ENCODE results near the gene HOXC12.

The HOXC12 gene

GRCh38 chr12:53975064-53975471 lies 20.4 kb downstream of the HOXC12 start:
- peak; percentile 68 for DNase-seq
- H4K20me1 ChIP-seq (ENCODE audit: insufficient read depth, low read length): no peaks in the 10 kb centered on the region; the same call in 1 of the 2 replicates
- H3K36me3 ChIP-seq (replicated peaks; ENCODE audit: insufficient read depth, low read length): no peaks in the 10 kb centered on the region
- no peak overlapping the region for H3K9ac ChIP-seq (ENCODE audit: low read length)
- TF ChIP-seq EZH2phosphoT487 (IDR thresholded peaks at IDR 0.05; ENCODE audit: low read length): no peak
- no peak for TF ChIP-seq EZH2 (optimal IDR thresholded peaks at IDR 0.05; ENCODE audit: low read depth, low read length)
- TF ChIP-seq, protein P1, sequence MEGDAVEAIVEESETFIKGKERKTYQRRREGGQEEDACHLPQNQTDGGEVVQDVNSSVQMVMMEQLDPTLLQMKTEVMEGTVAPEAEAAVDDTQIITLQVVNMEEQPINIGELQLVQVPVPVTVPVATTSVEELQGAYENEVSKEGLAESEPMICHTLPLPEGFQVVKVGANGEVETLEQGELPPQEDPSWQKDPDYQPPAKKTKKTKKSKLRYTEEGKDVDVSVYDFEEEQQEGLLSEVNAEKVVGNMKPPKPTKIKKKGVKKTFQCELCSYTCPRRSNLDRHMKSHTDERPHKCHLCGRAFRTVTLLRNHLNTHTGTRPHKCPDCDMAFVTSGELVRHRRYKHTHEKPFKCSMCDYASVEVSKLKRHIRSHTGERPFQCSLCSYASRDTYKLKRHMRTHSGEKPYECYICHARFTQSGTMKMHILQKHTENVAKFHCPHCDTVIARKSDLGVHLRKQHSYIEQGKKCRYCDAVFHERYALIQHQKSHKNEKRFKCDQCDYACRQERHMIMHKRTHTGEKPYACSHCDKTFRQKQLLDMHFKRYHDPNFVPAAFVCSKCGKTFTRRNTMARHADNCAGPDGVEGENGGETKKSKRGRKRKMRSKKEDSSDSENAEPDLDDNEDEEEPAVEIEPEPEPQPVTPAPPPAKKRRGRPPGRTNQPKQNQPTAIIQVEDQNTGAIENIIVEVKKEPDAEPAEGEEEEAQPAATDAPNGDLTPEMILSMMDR (IDR thresholded peaks at IDR 0.05; ENCODE audit: low read length): no peak
- H3K9me3 ChIP-seq (replicated peaks; ENCODE audit: insufficient read depth, low read length): no peaks in the 10 kb centered on the region
- peaks cover 4% of the 10 kb centered on the region; the same call in 1 of the 2 replicates for H3F3A ChIP-seq (ENCODE audit: insufficient read depth, low read length)
- no peak overlapping the region for H3K27ac ChIP-seq (ENCODE audit: low read length)
- H3K27me3 ChIP-seq (replicated peaks; ENCODE audit: insufficient read depth, low read length): peaks cover 96% of the 10 kb centered on the region
- H3K4me2 ChIP-seq (ENCODE audit: low read depth, low read length): peak overlapping the region; percentile 83
- no peak overlapping the region for H2AFZ ChIP-seq (ENCODE audit: low read length)
- peak overlapping the region; percentile 27; the same call in 1 of the 2 replicates for H3K4me3 ChIP-seq (ENCODE audit: low read length)
- H3K4me1 ChIP-seq (ENCODE audit: low read length): peaks cover 5% of the 10 kb centered on the region; the same call in 1 of the 2 replicates
- H3K9me2 ChIP-seq (replicated peaks; ENCODE audit: insufficient read depth, low read length): no peaks in the 10 kb centered on the region
- H3K79me2 ChIP-seq (ENCODE audit: low read length): no peaks in the 10 kb centered on the region

DNA sequence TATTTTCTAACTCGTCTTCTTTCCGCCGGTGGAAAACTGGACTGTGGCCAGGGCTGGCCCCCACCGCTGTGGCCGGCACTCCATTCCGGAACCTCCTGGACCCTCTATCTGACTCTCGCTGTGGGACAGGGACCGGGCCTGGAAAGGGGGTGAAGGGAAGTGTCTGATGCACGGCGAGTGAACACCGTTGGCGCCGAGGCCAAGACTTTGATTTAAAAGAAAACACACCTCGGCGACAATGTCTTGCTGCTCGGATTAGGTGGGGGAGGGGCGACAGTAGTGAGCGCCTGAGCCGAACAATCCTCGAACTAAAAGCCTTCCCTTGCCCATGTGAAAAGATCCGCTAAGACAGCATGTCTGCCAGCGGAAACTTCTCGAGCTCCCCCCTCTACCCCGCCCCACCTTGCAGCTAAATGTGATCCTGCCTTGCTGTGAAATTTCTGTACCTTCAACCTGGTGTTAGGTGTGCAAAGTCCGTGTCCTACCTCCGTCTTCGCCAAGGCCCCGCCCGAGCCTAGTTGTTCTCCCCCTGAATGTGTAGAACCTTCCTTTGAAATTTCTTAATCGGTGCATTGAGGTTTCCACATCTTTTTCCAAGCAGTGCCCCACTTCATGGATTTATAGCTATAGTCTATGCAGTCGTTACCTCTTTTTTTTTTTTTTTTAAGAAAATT lies 20.9 kb downstream of the HOXC12 start:
- Histone ChIP-seq H3K4me2 (ENCODE audit: low read depth, low read length) (peak overlapping the region; percentile 83; the same call in 1 of the 2 replicates), H2AFZ (ENCODE audit: low read length) (no peak overlapping the region), H3K9me3 (replicated peaks; ENCODE audit: insufficient read depth, low read length) (no peaks in the 10 kb centered on the region), H3K4me3 (ENCODE audit: low read length) (peak overlapping the region; percentile 46; the same call in 1 of the 2 replicates), H3K4me1 (ENCODE audit: low read length) (peaks cover 5% of the 10 kb centered on the region; the same call in 1 of the 2 replicates), H3K27me3 (replicated peaks; ENCODE audit: insufficient read depth, low read length) (peaks cover 96% of the 10 kb centered on the region), H3F3A (ENCODE audit: insufficient read depth, low read length) (peaks cover 4% of the 10 kb centered on the region; the same call in 1 of the 2 replicates), H3K36me3 (replicated peaks; ENCODE audit: insufficient read depth, low read length) (no peaks in the 10 kb centered on the region), H3K9me2 (replicated peaks; ENCODE audit: insufficient read depth, low read length) (no peaks in the 10 kb centered on the region), H3K79me2 (ENCODE audit: low read length) (no peaks in the 10 kb centered on the region), H3K27ac (ENCODE audit: low read length) (no peak overlapping the region), H3K9ac (ENCODE audit: low read length) (no peak overlapping the region), H4K20me1 (ENCODE audit: insufficient read depth, low read length) (no peaks in the 10 kb centered on the region; the same call in 1 of the 2 replicates)
- DNase-seq: no peak
- TF ChIP-seq, protein P1 (IDR thresholded peaks at IDR 0.05; ENCODE audit: low read length): no peak
- no peak for TF ChIP-seq EZH2 (optimal IDR thresholded peaks at IDR 0.05; ENCODE audit: low read depth, low read length)

- no peaks in the 10 kb centered on the region for H3K9me2 ChIP-seq (replicated peaks; ENCODE audit: insufficient read depth, low read length)
- H3K36me3 ChIP-seq (replicated peaks; ENCODE audit: insufficient read depth, low read length): no peaks in the 10 kb centered on the region
- H3F3A ChIP-seq (ENCODE audit: insufficient read depth, low read length): peaks cover 4% of the 10 kb centered on the region; the same call in 1 of the 2 replicates
- no peak for TF ChIP-seq EZH2 (optimal IDR thresholded peaks at IDR 0.05; ENCODE audit: low read depth, low read length)
- TF ChIP-seq, protein P1 (IDR thresholded peaks at IDR 0.05; ENCODE audit: low read length): no peak
- TF ChIP-seq EZH2phosphoT487 (IDR thresholded peaks at IDR 0.05; ENCODE audit: low read length): no peak
- H3K4me1 ChIP-seq (ENCODE audit: low read length): peaks cover 5% of the 10 kb centered on the region; the same call in 1 of the 2 replicates
- no peaks in the 10 kb centered on the region for H3K79me2 ChIP-seq (ENCODE audit: low read length)
- H4K20me1 ChIP-seq (ENCODE audit: insufficient read depth, low read length): no peaks in the 10 kb centered on the region; the same call in 1 of the 2 replicates
- no peak overlapping the region for H3K4me3 ChIP-seq (ENCODE audit: low read length)
- H3K27me3 ChIP-seq (replicated peaks; ENCODE audit: insufficient read depth, low read length): peaks cover 96% of the 10 kb centered on the region
- H3K9me3 ChIP-seq (replicated peaks; ENCODE audit: insufficient read depth, low read length): no peaks in the 10 kb centered on the region
- DNase-seq: no peak
- H3K9ac ChIP-seq (ENCODE audit: low read length): no peak overlapping the region
- H3K4me2 ChIP-seq (ENCODE audit: low read depth, low read length): no peak overlapping the region
- no peak overlapping the region for H2AFZ ChIP-seq (ENCODE audit: low read length)
- H3K27ac ChIP-seq (ENCODE audit: low read length): no peak overlapping the region
Observed at GRCh38 chr12:53976172-53976822, 21.6 kb downstream of the HOXC12 start.

Data from MM.1S (cell line).